HepG2 (cell line): ENCODE results near the gene ALOX5. TPM values are rescaled to one million over a fixed set of nuclear protein-coding genes. Genes with fewer than 3 reads are reported as not detected.
"Not testable (repeated sequence)": the region's sequence is repeated elsewhere in the genome, so short reads cannot be mapped to it uniquely, and the experiment has no call there.

Experiments
- ATAC-seq: fragments of 200-7000 bp; cut with Tn5 transposase; 3 replicates; pipeline ENCODE4 v1.9.1; 2020; ENCODE audit warnings: mild to moderate bottlenecking, moderate library complexity
- BruUV-seq: library from RNA; stranded (reverse); fragments of 400-500 nt; replicated peaks from 2 replicates; lab custom pipeline; 2021; lab: Mats Ljungman, UMichigan
- CTCF ChIA-PET: fragments of 300-600 bp; formaldehyde crosslinking; extraction: SDS; loops from one replicate; lab custom pipeline; 2021; ENCODE audit warnings: low total read pairs, inconsistent platforms, low intra/inter-chr PET ratio; lab: Yijun Ruan, JAX
- POLR2A ChIA-PET: fragments of 350-600 bp; sonication (Branson Sonifier 250); formaldehyde crosslinking; loops from one replicate; lab custom pipeline; 2020; ENCODE audit warnings: antibody characterized with exemption, inconsistent platforms; lab: Yijun Ruan, JAX
- DNase-seq: peaks from one replicate; pipeline ENCODE4 v3.0.0-alpha.2; 2015; ENCODE audit warnings: low spot score
- FAIRE-seq: peaks from 3 replicates; lab custom pipeline; 2011; peaks lifted over from hg19 to GRCh38; lab: Jason Lieb, UNC
- H2AFZ ChIP-seq: one replicate; pipeline ENCODE4 v1.6.1; 2011; ENCODE audit warnings: low read length, inconsistent platforms
- H3K27ac ChIP-seq: fragments of 300-600 bp; 3 replicates; pipeline ENCODE4 v1.8.0; 2011; ENCODE audit warnings: mixed run types, mild to moderate bottlenecking, mixed read lengths, low read length, inconsistent platforms; ENCODE audit not compliant: insufficient read depth; ENCODE audit errors: extremely low read length
- H3K27me3 ChIP-seq, 2 experiments: fragments of 200-600 bp in 1 of 2; 2 replicates in 1 of 2; 3 replicates in 1 of 2; pipeline versions ENCODE4 v1.6.0 to v1.8.0; 2011; ENCODE audit warnings: low read length in 2 of 2, mild to moderate bottlenecking in 2 of 2, moderate library complexity in 2 of 2, inconsistent platforms in 1 of 2; ENCODE audit not compliant: insufficient read depth in 2 of 2, control insufficient read depth in 1 of 2
- H3K36me3 ChIP-seq, 2 experiments: fragments of 200-600 bp in 1 of 2; replicated peaks in 1 of 2; 2 replicates in 1 of 2; 3 replicates in 1 of 2; pipeline versions ENCODE4 v1.5.1 to v1.8.0; 2011; ENCODE audit warnings: low read length in 2 of 2, inconsistent platforms in 1 of 2; ENCODE audit not compliant: insufficient read depth in 2 of 2, control insufficient read depth in 1 of 2
- H3K4me1 ChIP-seq: 2 replicates; pipeline ENCODE4 v1.5.1; 2012; ENCODE audit warnings: low read length, inconsistent platforms; ENCODE audit not compliant: insufficient read depth
- H3K4me2 ChIP-seq: 2 replicates; pipeline ENCODE4 v1.6.0; 2011; ENCODE audit warnings: low read depth, low read length, inconsistent platforms
- H3K4me3 ChIP-seq, 3 experiments: fragments of 200-600 bp in 1 of 3; sonication (generic), shearing (Covaris generic) in 1 of 3; replicated peaks in 1 of 3; 2 replicates each; pipeline ENCODE4 v1.5.1; 2011 to 2016; ENCODE audit warnings: low read length in 3 of 3, inconsistent platforms in 2 of 3, low read depth in 2 of 3, mild to moderate bottlenecking in 2 of 3, control low read depth in 1 of 3, mixed read lengths in 1 of 3; ENCODE audit not compliant: insufficient read depth in 1 of 3
- H3K79me2 ChIP-seq: one replicate; pipeline ENCODE4 v1.6.1; 2011; ENCODE audit warnings: low read length, inconsistent platforms; ENCODE audit not compliant: insufficient read depth
- H3K9ac ChIP-seq: 2 replicates; pipeline ENCODE4 v1.6.0; 2011; ENCODE audit warnings: mild to moderate bottlenecking, low read depth, low read length, inconsistent platforms; ENCODE audit not compliant: insufficient read depth
- H3K9me3 ChIP-seq: 2 replicates; pipeline ENCODE4 v1.5.1; 2012; ENCODE audit warnings: mild to moderate bottlenecking, low read length
- H4K20me1 ChIP-seq: 2 replicates; pipeline ENCODE4 v1.6.0; 2011; ENCODE audit warnings: inconsistent platforms, mild to moderate bottlenecking, low read length, moderate library complexity; ENCODE audit not compliant: insufficient read depth
- FOXA1 ChIP-seq, 2 experiments: fragments of 450-650 bp in 1 of 2; sonication (generic) in 1 of 2; formaldehyde crosslinking in 1 of 2; IDR thresholded peaks; 2 replicates each; pipeline versions ENCODE4 v1.4.0 to v1.6.1; 2016 to 2020; ENCODE audit warnings: missing genetic modification reagents in 1 of 2
- FOXA3 ChIP-seq: IDR thresholded peaks from 2 replicates; pipeline ENCODE4 v1.6.1; 2016; ENCODE audit warnings: missing genetic modification reagents, missing compliant biosample characterization
- ZNF281 ChIP-seq: sonication (generic); formaldehyde crosslinking; IDR thresholded peaks from 2 replicates; pipeline ENCODE4 v1.4.0; 2020; ENCODE audit warnings: missing genetic modification reagents, borderline replicate concordance
- WGBS: methylation state at CpG from one replicate; pipeline ENCODE4 v1.1.6; 2017; ENCODE audit warnings: low lambda C conversion rate; 5-methylcytosine and 5-hydroxymethylcytosine counted together
- in situ Hi-C: cut with HindIII; loops from 2 replicates; pipeline ENCODE4 v1.10.0; 2017; ENCODE audit warnings: low pct_unique_long_range_greater_than_20kb; ENCODE audit not compliant: extremely low pct_ligation_motif_present
- intact Hi-C: fragments of 100-400 bp; cut with micrococcal nuclease; formaldehyde crosslinking; loops from one replicate; pipeline ENCODE4 v1.10.0; 2022; ENCODE audit not compliant: unreplicated experiment
- polyA plus RNA-seq, 8 experiments: library from polyadenylated mRNA; depleted of rRNA in 3 of 8; stranded (reverse) in 7 of 8; unstranded in 1 of 8; fragments of >200 nt; fragmentation: Illumina TruSeq in 4 of 8; extraction: Trizol in 4 of 8; gene quantifications; 2 replicates each; pipeline versions ENCODE4 v1.2.1 to v1.2.3, GENCODE V29; 2011 to 2016; ENCODE audit warnings: low read depth in 4 of 8, missing spikeins in 1 of 8, mixed read lengths in 1 of 8; ENCODE audit not compliant: insufficient read depth in 1 of 8
- total RNA-seq, 5 experiments: library from RNA; depleted of rRNA; stranded (reverse); fragments of >200 nt; fragmentation: Illumina TruSeq; extraction: Trizol; gene quantifications; 2 replicates each; pipeline ENCODE4 v1.2.3, GENCODE V29; 2016; ENCODE audit warnings: low read depth in 1 of 5

ALOX5 gene
- total and polyA plus RNA-seq, 2 of the 13 experiments (the other 11 are each of a cell fraction or from before 2014, with no cell fraction given), result 0.04 TPM; not detected in 1

GRCh38 chr10:45361983-45362799 is 11.8 kb upstream of the ALOX5 start:
- FAIRE-seq; H3K27me3 ChIP-seq; BruUV-seq; H3K4me3 ChIP-seq; H3K36me3 ChIP-seq; ATAC-seq; in situ Hi-C loops; intact Hi-C loops; DNase-seq; CTCF ChIA-PET; H2AFZ ChIP-seq; H4K20me1 ChIP-seq; H3K9me3 ChIP-seq; H3K9ac ChIP-seq; H3K27ac ChIP-seq; H3K79me2 ChIP-seq; POLR2A ChIA-PET; TF ChIP-seq FOXA1 (IDR thresholded peaks at IDR 0.05): not testable (repeated sequence)
- peak overlapping the region; percentile 42; the same call in 1 of the 2 replicates for H3K4me2 ChIP-seq
- TF ChIP-seq ZNF281 (CRISPR knock-in tag), result peak; percentile 91
- peak; percentile 47 for TF ChIP-seq FOXA3 (CRISPR knock-in tag)
- TF ChIP-seq FOXA1 (CRISPR knock-in tag; IDR thresholded peaks at IDR 0.05), result peak; percentile 70
- 43% methylated on average over 11 of the region's 18 CpGs for WGBS
- peaks cover 11% of the 10 kb centered on the region for H3K4me1 ChIP-seq

- H4K20me1 ChIP-seq, BruUV-seq, CTCF ChIA-PET, H3K27ac ChIP-seq, H3K4me3 ChIP-seq, H3K9ac ChIP-seq, H3K27me3 ChIP-seq, FAIRE-seq, H2AFZ ChIP-seq, intact Hi-C loops, ATAC-seq, DNase-seq, H3K9me3 ChIP-seq, POLR2A ChIA-PET, H3K36me3 ChIP-seq, H3K79me2 ChIP-seq, H3K4me1 ChIP-seq, H3K4me2 ChIP-seq, in situ Hi-C loops: not testable (repeated sequence)
- 14% methylated on average over 3 of the region's 3 CpGs for WGBS
Measured at GRCh38 chr10:45367643-45368042, 6.4 kb upstream of the ALOX5 start.
